HK-2 (cell line): Measurements from ENCODE around the gene MYO1A.
A peak's percentile ranks its signal among the peaks of the same experiment; 100 is the strongest.
"Not testable (repeated sequence)": the region's sequence is repeated elsewhere in the genome, so short reads cannot be mapped to it uniquely, and the experiment has no call there.

Source experiments
- DNase-seq: peaks from one replicate; pipeline ENCODE4 v3.0.0-alpha.2; 2018; ENCODE audit not compliant: unreplicated experiment

The MYO1A gene

GRCh38 chr12:57087010-57087690 lies 37.2 kb upstream of the MYO1A start:
- DNase-seq, result peak; percentile 91

- DNase-seq, result peak; percentile 73
Observed at GRCh38 chr12:57086493-57087009, 36.6 kb upstream of the MYO1A start.

- no peak for DNase-seq
Observed at GRCh38 chr12:57085999-57086492, 36.1 kb upstream of the MYO1A start.

GRCh38 chr12:57080855-57081254 lies 30.9 kb upstream of the MYO1A start:
- DNase-seq, result no peak

GRCh38 chr12:57079821-57080220 lies 29.9 kb upstream of the MYO1A start:
- no peak for DNase-seq

- DNase-seq, result peak; percentile 97
Observed at GRCh38 chr12:57078519-57079404, 28.8 kb upstream of the MYO1A start, which contains the start of gene NEMP1. Gene NEMP1, minus strand, starts transcription at chr12:57078791. Its CDS starts 46 bp downstream, at chr12:57078745.

GRCh38 chr12:57073566-57074450 lies 23.9 kb upstream of the MYO1A start:
- not testable (repeated sequence) for DNase-seq

- no peak for DNase-seq
Observed at GRCh38 chr12:57072661-57073060, 22.7 kb upstream of the MYO1A start.

- DNase-seq, result peak; percentile 35
Observed at GRCh38 chr12:57069523-57069922, 19.6 kb upstream of the MYO1A start.

- DNase-seq, result no peak
Observed at GRCh38 chr12:57066245-57066644, 16.3 kb upstream of the MYO1A start.

- no peak for DNase-seq
Observed at GRCh38 chr12:57063991-57064685, 14.2 kb upstream of the MYO1A start.

- no peak for DNase-seq
Observed at GRCh38 chr12:57058454-57058853, 8.5 kb upstream of the MYO1A start.

GRCh38 chr12:57057067-57057751 lies 7.3 kb upstream of the MYO1A start:
- no peak for DNase-seq

- DNase-seq, result no peak
Observed at GRCh38 chr12:57055824-57056223, 5.9 kb upstream of the MYO1A start.

- DNase-seq, result not testable (repeated sequence)
Observed at GRCh38 chr12:57053901-57054300, 4.0 kb upstream of the MYO1A start.

GRCh38 chr12:57053146-57053545 lies 3.2 kb upstream of the MYO1A start:
- not testable (repeated sequence) for DNase-seq

GRCh38 chr12:57051011-57051410 lies 1.1 kb upstream of the MYO1A start:
- no peak for DNase-seq

- DNase-seq, result no peak
Observed at GRCh38 chr12:57049119-57049446, 846 bp downstream of the MYO1A start.

GRCh38 chr12:57048423-57049118 lies 1.4 kb downstream of the MYO1A start:
- no peak for DNase-seq

- DNase-seq, result no peak
Observed at GRCh38 chr12:57047981-57048380, 1.9 kb downstream of the MYO1A start.
